Measurements from ENCODE around the gene CAMTA1.

CAMTA1 gene

GRCh38 chr1:7477593-7477992 is 692.3 kb downstream of the CAMTA1 start:
- no peak for DNase-seq (ENCODE audit: low read depth)

- no peak for DNase-seq (ENCODE audit: low read depth)
Observed at GRCh38 chr1:7478142-7478790, 693.0 kb downstream of the CAMTA1 start.

- no peak for DNase-seq (ENCODE audit: low read depth)
Observed at GRCh38 chr1:7478809-7479499, 693.7 kb downstream of the CAMTA1 start.

- no peak for DNase-seq (ENCODE audit: low read depth)
Observed at GRCh38 chr1:7479571-7479970, 694.3 kb downstream of the CAMTA1 start.

DNA sequence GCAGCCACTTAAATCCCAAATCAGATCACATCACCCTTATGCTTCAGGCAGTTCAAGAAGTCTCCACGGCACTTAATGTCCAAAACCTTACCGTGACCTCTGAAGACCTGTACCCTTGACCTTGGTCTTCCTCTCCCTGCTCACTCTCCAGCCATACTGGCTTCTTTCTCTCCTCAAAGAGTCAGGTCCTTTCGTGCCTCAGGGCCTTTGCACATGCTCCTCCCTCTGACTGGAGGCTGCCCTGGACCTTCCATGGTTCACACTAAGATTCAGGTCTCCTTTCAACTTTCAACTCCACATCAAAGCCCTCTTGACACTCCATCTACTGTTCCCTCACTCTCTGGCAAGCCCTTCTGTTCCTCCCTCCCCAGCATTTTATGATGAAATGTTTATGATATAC is 695.9 kb downstream of the CAMTA1 start:
- no peak for DNase-seq (ENCODE audit: low read depth)

DNA sequence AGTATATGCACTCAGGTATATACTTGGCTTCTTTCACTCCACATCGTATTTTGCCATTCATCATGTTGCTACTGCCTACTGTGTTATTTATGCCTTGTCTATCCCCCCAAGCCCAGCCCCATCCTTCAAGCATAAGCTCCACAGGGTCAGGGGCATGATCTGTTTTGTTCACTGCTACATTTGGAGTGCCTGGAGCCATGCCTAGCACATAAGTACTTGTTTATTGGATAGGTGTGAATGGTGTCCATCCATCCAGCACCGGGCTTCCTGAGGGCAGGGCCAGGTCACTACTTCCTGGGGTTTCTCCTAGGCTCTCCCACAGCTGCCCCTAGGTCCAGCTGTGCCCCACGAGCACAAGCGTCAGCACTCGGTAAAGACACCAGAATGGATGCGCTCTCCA is 696.8 kb downstream of the CAMTA1 start:
- no peak for DNase-seq (ENCODE audit: low read depth)

- DNase-seq (ENCODE audit: low read depth): no peak
Observed at GRCh38 chr1:7482772-7483495, 697.7 kb downstream of the CAMTA1 start.

DNA sequence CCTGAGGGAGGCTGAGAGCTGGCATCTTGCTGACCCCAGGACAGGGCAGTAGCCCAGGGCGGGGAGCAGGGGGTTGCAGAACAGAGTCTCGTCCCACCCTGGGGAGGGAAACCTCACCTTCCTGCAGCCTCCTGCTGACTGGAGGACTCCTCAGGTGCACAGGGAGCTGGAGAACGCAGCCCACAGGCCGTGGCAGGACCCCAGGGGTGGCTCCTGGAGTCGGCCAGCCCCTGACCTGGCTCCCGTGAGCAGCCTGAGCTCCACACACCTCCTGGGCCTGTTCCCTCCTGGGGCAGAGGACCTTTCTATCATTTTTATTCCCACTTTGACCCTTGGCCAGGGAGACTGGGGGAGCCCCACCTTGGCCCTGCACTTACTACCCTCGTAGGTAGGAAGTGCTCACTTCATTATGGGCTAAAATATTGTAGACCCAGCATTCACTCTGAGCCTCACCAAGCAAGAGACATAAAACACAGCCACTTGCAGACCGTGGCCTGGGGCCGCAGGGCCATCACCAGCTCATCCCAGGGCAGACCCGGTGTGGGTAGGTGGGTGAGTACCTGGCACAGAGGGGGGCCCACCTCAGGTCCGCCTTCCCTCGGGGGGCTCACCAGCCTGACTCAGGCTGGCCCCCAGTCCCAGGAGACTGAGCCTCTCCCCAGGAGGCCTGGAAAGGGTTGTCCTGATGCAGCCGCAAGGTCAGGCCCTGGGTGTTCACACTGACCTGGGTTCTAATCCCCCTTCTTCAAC is 698.6 kb downstream of the CAMTA1 start:
- no peak for DNase-seq (ENCODE audit: low read depth)

DNA sequence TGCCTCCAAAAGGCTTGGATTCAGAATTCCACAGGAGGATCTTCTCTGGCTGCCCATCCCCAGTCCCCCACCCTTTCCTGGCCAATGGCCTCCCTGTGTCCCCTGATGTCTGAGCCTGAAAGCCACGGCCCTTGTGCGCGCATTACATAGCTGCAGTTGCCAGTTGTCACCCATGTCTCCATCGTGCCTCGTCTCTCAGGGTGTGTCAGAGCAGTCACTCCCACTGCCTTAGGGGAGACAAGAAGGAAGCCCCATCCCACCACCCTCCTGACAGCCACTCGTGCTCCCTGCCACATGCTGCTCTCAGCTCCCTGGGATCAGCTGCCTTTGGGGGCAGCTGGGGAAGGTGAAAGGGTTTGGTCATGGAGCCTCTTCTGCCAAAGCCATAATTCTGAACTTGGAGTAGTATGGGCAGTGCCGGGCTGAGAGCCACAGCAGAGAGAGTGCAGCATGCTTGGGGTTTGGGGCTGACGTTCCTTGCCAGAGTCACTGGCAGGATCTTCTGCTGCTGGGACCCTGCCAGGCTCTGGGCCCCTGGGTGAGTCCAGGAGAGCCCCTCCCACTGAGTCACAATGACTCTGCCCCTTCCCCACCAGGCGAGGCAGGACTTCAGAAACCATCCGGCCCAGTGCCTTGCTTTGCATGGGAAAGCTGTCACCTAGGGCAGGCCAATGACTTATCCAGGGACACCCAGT is 700.0 kb downstream of the CAMTA1 start:
- DNase-seq (ENCODE audit: low read depth): no peak

DNA sequence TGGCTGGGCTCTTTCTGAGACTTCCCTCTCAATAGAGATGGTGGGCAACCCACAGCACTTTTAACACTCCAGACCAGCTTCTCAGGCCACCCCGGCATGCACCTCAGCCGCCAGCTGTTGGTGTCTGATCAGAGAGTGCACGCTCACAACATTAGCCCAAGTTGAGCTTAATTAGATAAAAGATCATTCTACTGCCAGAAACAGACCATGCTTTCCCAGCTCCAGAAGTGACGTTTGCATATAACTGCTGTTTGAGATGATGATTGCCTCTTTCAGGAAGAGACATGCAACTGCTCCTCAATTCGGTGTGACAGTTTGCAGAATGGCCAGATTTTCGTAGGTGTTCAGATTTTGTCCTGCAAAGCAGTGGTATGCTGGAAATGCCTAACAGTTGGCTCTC is 700.6 kb downstream of the CAMTA1 start:
- DNase-seq (ENCODE audit: low read depth): no peak

- no peak for DNase-seq (ENCODE audit: low read depth)
Observed at GRCh38 chr1:7487766-7488474, 702.7 kb downstream of the CAMTA1 start.

- no peak for DNase-seq (ENCODE audit: low read depth)
Observed at GRCh38 chr1:7488475-7488842, 703.2 kb downstream of the CAMTA1 start.

- DNase-seq (ENCODE audit: low read depth): no peak
Observed at GRCh38 chr1:7489586-7489985, 704.3 kb downstream of the CAMTA1 start.

DNA sequence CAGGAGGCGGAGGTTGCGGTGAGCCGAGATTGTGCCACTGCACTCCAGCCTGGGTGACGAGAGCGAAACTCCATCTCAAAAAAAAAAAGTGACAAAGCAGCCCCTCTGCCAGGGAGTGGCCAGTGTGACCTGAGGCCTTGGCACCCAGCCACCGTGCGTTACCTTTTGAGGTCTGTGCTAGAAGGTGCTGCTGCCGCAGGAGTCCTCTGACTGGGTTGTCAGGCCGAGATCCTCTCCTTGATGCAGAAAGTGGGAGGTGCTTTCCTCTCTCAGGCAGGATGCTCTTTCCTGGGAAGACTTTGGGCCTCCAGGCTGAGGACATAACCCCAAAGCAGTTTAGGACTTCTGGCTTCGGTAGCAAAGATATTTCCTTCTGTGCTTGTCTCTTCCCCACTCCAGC is 705.3 kb downstream of the CAMTA1 start:
- no peak for DNase-seq (ENCODE audit: low read depth)

DNA sequence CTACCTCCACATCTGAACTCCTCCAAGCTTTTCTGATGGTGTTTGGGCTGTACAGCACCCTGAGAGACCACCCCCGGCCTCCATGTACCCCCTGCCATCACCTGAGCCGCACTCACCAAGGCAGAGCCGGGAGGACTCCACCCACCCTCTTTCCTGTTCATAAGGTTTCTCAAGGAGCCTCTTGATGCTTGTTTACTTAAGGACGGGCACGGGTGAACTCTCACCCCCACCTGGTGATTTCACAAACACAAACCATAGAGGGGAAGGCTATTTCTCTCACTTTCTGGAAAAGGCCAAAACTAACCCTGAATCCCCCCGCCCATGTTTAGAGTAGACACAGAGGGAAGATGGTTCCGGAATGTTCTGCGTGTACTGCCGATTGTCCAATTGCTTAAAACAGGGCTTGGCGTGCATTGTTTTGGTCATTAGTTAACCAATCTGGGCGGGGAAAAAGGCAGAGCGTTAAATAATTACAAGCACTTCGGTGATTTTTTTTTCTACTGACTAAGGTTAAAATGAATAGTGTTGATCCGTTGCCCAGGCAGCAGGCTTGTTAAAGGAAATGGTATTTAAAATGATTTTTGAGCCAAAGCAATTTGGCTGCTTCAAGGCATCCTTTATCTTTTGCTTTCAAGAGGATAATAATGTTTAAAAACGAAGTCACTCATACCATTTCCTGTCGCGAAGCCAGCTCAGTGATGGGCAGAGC is 706.0 kb downstream of the CAMTA1 start:
- DNase-seq (ENCODE audit: low read depth): no peak

DNA sequence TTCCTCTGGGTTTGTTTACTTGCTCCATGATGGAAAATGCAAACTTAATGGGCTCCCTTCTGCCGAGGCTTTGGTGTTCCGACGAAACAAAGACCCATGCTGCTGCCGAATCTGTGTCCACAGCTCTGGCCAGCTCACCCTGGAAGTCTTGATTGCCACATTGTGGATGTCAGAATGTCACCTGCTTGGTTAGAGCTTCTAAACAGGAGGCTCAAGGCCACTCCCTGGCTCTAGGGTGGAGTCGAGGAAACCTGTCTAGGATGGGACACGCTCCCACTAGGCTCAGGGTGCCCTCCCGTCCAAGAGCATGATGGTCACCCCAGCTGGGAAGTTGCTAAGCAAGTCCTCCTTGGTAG is 706.5 kb downstream of the CAMTA1 start:
- DNase-seq (ENCODE audit: low read depth): no peak

DNA sequence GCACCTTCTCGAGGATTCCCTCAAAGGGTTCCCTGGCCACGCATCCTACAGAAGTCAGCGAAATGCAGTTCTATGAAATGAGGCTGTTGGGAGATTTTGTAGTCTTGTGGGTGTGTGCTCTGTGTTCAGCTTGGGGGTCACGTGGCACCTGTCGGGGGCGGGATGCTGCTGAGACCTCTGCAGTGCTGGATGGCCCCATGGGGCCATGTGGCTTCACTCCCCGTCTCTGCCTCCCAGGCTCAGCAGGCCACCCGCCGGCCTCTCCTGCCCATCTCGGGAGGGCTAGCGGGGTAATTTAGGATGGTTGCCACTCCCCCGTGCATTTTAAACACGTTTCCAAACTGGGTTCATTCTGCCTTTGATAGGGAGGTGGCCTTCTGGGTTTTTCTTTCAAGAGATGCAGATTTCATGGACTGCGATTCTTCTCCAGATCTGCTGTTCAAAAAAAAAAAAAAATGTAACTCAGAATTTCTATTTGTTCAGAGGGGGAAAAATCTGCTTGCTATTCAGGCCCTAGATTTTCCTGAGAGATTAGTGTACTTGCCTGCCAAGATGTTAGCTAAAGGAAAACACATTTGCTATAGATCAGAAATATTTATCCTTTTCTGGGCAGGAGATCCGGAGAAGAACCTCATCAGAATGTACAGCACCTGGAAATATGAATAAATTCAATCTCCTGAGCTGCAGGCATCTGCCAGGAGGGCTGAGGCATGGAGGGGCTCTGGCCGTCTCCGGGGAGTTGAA is 708.6 kb downstream of the CAMTA1 start:
- DNase-seq (ENCODE audit: low read depth): no peak

DNA sequence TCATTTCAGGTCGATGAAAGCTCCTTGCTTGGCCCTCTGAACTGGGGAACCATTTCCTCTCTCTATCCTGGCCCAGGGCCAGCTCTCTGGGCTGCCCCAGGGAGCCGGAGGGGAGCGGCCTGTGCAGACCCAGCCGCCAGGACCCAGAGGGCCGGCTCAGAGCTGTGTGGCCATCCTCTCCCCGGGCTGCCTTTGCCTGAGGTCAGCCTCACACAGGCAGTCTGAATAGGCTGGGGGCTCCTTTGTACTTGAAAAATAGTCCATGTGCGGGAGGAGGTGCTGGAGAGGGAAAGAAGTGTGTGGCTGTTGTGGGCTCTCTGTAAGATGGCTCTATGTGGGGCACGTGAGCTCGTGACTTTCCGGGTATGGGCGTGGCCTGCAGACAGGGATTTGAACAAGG is 710.7 kb downstream of the CAMTA1 start:
- DNase-seq (ENCODE audit: low read depth): no peak

DNA sequence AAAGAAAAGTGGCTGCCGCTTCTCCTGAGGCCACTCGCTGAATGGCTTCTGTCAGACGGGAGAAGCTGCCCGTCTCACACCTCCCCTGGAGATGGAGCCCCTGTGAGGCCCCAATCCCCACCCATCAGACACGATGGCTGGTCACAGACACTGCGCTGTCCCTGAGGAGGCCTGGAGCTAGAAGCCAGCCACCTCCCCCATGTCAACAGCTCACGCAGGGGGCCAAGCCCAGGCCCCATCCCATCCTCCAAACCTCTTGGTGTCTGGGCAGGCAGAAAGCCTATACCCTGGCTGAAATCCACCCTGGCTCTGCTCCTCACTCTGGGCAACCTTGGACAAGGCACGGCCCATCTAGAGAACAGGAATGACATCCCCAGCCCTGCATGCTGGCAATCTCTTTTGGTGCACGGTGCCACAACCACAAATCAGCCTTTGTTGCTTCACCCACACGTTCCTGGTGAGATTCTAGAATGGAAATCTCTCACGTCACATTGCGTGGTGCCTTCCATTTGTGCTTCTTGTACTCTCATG is 711.9 kb downstream of the CAMTA1 start:
- DNase-seq (ENCODE audit: low read depth): no peak
